SK-N-SH (cell line): ENCODE measurements around the gene PTPRD. TPM values are rescaled to one million over a fixed set of nuclear protein-coding genes. Genes with fewer than 3 reads are reported as not detected.

Experiments used
- CTCF ChIA-PET: fragments of 300-600, 350-600 bp; formaldehyde crosslinking; extraction: SDS; loops from one replicate; lab custom pipeline; 2021; lab: Yijun Ruan, JAX
- POLR2A ChIA-PET: fragments of 350-600 bp; sonication (Branson Sonifier 250); formaldehyde crosslinking; extraction: SDS; loops from one replicate; lab custom pipeline; 2020; ENCODE audit warnings: antibody characterized with exemption, inconsistent platforms; lab: Yijun Ruan, JAX
- DNase-seq: peaks from one replicate; pipeline ENCODE4 v3.0.0; 2012
- H2AFZ ChIP-seq: fragments of 200-600 bp; sonication (generic); 2 replicates; pipeline ENCODE4 v1.8.1; 2016; ENCODE audit warnings: antibody characterized with exemption, mild to moderate bottlenecking, low read depth
- H3F3A ChIP-seq: fragments of 200-600 bp; sonication (generic); replicated peaks from 2 replicates; pipeline ENCODE3; 2016; ENCODE audit warnings: antibody characterized with exemption, mild to moderate bottlenecking; ENCODE audit not compliant: insufficient read depth
- H3K27ac ChIP-seq, 2 experiments: fragments of 200-500 bp in 1 of 2; fragments of 200-600 bp in 1 of 2; sonication (Bioruptor generic) in 1 of 2; sonication (generic), shearing (Covaris generic) in 1 of 2; 2 replicates each; pipeline versions ENCODE4 v1.5.1 to v1.6.1; 2014 to 2016; ENCODE audit warnings: low read depth in 2 of 2, inconsistent platforms in 1 of 2, low read length in 1 of 2, mild to moderate bottlenecking in 1 of 2, mixed read lengths in 1 of 2
- H3K27me3 ChIP-seq: fragments of 200-600 bp; sonication (generic), shearing (Covaris generic); 2 replicates; pipeline ENCODE4 v1.6.1; 2016; ENCODE audit warnings: mixed run types; ENCODE audit not compliant: insufficient read depth
- H3K36me3 ChIP-seq, 2 experiments: fragments of 200-500 bp in 1 of 2; fragments of 200-600 bp in 1 of 2; sonication (Bioruptor generic) in 1 of 2; sonication (generic) in 1 of 2; replicated peaks in 1 of 2; 2 replicates each; pipeline versions ENCODE3 to v1.5.1; 2014 to 2016; ENCODE audit warnings: low read length in 1 of 2, mild to moderate bottlenecking in 1 of 2; ENCODE audit not compliant: insufficient read depth in 2 of 2, control insufficient read depth in 1 of 2
- H3K4me1 ChIP-seq, 2 experiments: fragments of 200-500 bp in 1 of 2; fragments of 200-600 bp in 1 of 2; sonication (Bioruptor generic) in 1 of 2; sonication (generic), shearing (Covaris generic) in 1 of 2; 2 replicates each; pipeline versions ENCODE4 v1.5.1 to v1.6.1; 2014 to 2016; ENCODE audit warnings: low read depth in 1 of 2, low read length in 1 of 2, mixed run types in 1 of 2; ENCODE audit not compliant: insufficient read depth in 2 of 2, control insufficient read depth in 1 of 2
- H3K4me2 ChIP-seq: fragments of 200-600 bp; sonication (generic), shearing (Covaris generic); 2 replicates; pipeline ENCODE4 v1.6.1; 2017; ENCODE audit warnings: mixed run types
- H3K4me3 ChIP-seq, 2 experiments: fragments of 200-500 bp in 1 of 2; fragments of 200-600 bp in 1 of 2; sonication (Bioruptor generic) in 1 of 2; sonication (generic), shearing (Covaris generic) in 1 of 2; 2 replicates each; pipeline versions ENCODE4 v1.5.1 to v1.8.1; 2014 to 2016; ENCODE audit warnings: low read depth in 2 of 2, inconsistent platforms in 1 of 2, low read length in 1 of 2, mild to moderate bottlenecking in 1 of 2, mixed read lengths in 1 of 2, moderate library complexity in 1 of 2
- H3K79me2 ChIP-seq: fragments of 200-600 bp; sonication (generic); 2 replicates; pipeline ENCODE4 v1.8.1; 2017; ENCODE audit warnings: mild to moderate bottlenecking; ENCODE audit not compliant: insufficient read depth
- H3K9ac ChIP-seq: fragments of 200-600 bp; sonication (generic); 2 replicates; pipeline ENCODE4 v1.6.1; 2017; ENCODE audit warnings: mixed run types
- H3K9me2 ChIP-seq: fragments of 200-600 bp; sonication (generic); 2 replicates; pipeline ENCODE4 v1.6.1; 2017; ENCODE audit warnings: mixed run types
- H3K9me3 ChIP-seq: fragments of 200-600 bp; sonication (generic); 2 replicates; pipeline ENCODE4 v1.6.1; 2017; ENCODE audit warnings: mixed run types, mild to moderate bottlenecking, moderate library complexity
- H4K20me1 ChIP-seq: fragments of 200-600 bp; sonication (generic); 2 replicates; pipeline ENCODE4 v1.6.1; 2017; ENCODE audit warnings: mild to moderate bottlenecking, mixed run types; ENCODE audit not compliant: insufficient read depth
- FOSL2 ChIP-seq: IDR thresholded peaks from 2 replicates; pipeline ENCODE4 v1.4.0; 2012; ENCODE audit warnings: low read depth, mild to moderate bottlenecking, moderate library complexity, borderline replicate concordance
- FOXM1 ChIP-seq: IDR thresholded peaks from 2 replicates; pipeline ENCODE4 v1.4.0; 2012; ENCODE audit warnings: low read depth, mild to moderate bottlenecking
- GABPA ChIP-seq: IDR thresholded peaks from 2 replicates; pipeline ENCODE4 v1.4.0; 2012; ENCODE audit warnings: low read depth, mild to moderate bottlenecking
- MEF2A ChIP-seq: IDR thresholded peaks from 2 replicates; pipeline ENCODE4 v1.4.0; 2012; ENCODE audit warnings: low read depth, borderline replicate concordance
- NRF1 ChIP-seq: IDR thresholded peaks from 2 replicates; pipeline ENCODE4 v1.6.1; 2012; ENCODE audit warnings: low read depth, mild to moderate bottlenecking, low read length
- RAD21 ChIP-seq: IDR thresholded peaks from 2 replicates; pipeline ENCODE4 v1.6.1; 2012; ENCODE audit warnings: mild to moderate bottlenecking, low read length
- REST ChIP-seq: IDR thresholded peaks from 2 replicates; pipeline ENCODE4 v1.6.1; 2012; ENCODE audit warnings: mild to moderate bottlenecking, low read depth, low read length, moderate library complexity
- RXRA ChIP-seq: IDR thresholded peaks from 2 replicates; pipeline ENCODE4 v1.4.0; 2012; ENCODE audit warnings: low read depth, mild to moderate bottlenecking, borderline replicate concordance
- TAF1 ChIP-seq: IDR thresholded peaks from 2 replicates; pipeline ENCODE4 v1.6.1; 2012; ENCODE audit warnings: low read depth, mild to moderate bottlenecking, low read length, moderate library complexity, borderline replicate concordance
- TCF12 ChIP-seq: IDR thresholded peaks from 2 replicates; pipeline ENCODE4 v1.4.0; 2012
- TEAD4 ChIP-seq: IDR thresholded peaks from 2 replicates; pipeline ENCODE4 v1.4.0; 2012; ENCODE audit warnings: mild to moderate bottlenecking, borderline replicate concordance; ENCODE audit not compliant: insufficient read depth
- YY1 ChIP-seq: IDR thresholded peaks from 2 replicates; pipeline ENCODE4 v1.4.0; 2012; ENCODE audit warnings: low read depth, mild to moderate bottlenecking
- ZBTB33 ChIP-seq: IDR thresholded peaks from 2 replicates; pipeline ENCODE4 v1.4.0; 2012; ENCODE audit warnings: low read depth, borderline replicate concordance
- WGBS: methylation state at CpG from one replicate; pipeline ENCODE4 v1.1.6; 2017; ENCODE audit warnings: low lambda C conversion rate; 5-methylcytosine and 5-hydroxymethylcytosine counted together
- polyA plus RNA-seq, 3 experiments: library from polyadenylated mRNA; depleted of rRNA; stranded (reverse); fragments of >200 nt; gene quantifications; 2 replicates each; pipeline ENCODE4 v1.2.3, GENCODE V29; 2012
- TF ChIP-seq, protein P1 (sequence below): fragments of 150-350 bp; IDR thresholded peaks from 2 replicates; pipeline ENCODE4 v1.6.1; 2016; ENCODE audit warnings: mild to moderate bottlenecking, low read depth, low read length
- TF ChIP-seq, protein P2 (sequence below): IDR thresholded peaks from 2 replicates; pipeline ENCODE4 v1.4.0; 2012; ENCODE audit warnings: low read depth

PTPRD gene
- polyA plus RNA-seq, 1 of the 3 experiments (the other 2 are of a cell fraction): 0.15 TPM

- H2AFZ ChIP-seq: no peak overlapping the region
- H3K27me3 ChIP-seq: no peaks in the 10 kb centered on the region
- no peak for DNase-seq
- no peaks in the 10 kb centered on the region; a peak in 1 of 4 replicates for H3K4me1 ChIP-seq
- no peak overlapping the region for H3K9ac ChIP-seq
- CTCF ChIA-PET: no interaction called here
- no peaks in the 10 kb centered on the region for H3K9me2 ChIP-seq
- no peak overlapping the region for H3K27ac ChIP-seq
- no peaks in the 10 kb centered on the region for H3K36me3 ChIP-seq
- H4K20me1 ChIP-seq: no peaks in the 10 kb centered on the region
- H3K4me2 ChIP-seq: no peak overlapping the region
- no peak for TF ChIP-seq REST
- TF ChIP-seq, protein P1, sequence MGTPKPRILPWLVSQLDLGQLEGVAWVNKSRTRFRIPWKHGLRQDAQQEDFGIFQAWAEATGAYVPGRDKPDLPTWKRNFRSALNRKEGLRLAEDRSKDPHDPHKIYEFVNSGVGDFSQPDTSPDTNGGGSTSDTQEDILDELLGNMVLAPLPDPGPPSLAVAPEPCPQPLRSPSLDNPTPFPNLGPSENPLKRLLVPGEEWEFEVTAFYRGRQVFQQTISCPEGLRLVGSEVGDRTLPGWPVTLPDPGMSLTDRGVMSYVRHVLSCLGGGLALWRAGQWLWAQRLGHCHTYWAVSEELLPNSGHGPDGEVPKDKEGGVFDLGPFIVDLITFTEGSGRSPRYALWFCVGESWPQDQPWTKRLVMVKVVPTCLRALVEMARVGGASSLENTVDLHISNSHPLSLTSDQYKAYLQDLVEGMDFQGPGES: no peak
- no peak for TF ChIP-seq MEF2A
- no peak for TF ChIP-seq TEAD4
- no peak for TF ChIP-seq YY1
- no peak for TF ChIP-seq RAD21
- TF ChIP-seq GABPA: no peak
- TF ChIP-seq, protein P2, sequence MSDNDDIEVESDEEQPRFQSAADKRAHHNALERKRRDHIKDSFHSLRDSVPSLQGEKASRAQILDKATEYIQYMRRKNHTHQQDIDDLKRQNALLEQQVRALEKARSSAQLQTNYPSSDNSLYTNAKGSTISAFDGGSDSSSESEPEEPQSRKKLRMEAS: no peak
- TF ChIP-seq NRF1: no peak
- TF ChIP-seq RXRA: no peak
- TF ChIP-seq ZBTB33: no peak
- TF ChIP-seq FOXM1: no peak
- no peak for TF ChIP-seq FOSL2
- TF ChIP-seq TAF1: no peak
- TF ChIP-seq TCF12: no peak
- TF ChIP-seq, all 33 proteins: peak for 0
- no peaks in the 10 kb centered on the region for H3K79me2 ChIP-seq
- 48% methylated on average over 4 of the region's 4 CpGs for WGBS
- H3K4me3 ChIP-seq: no peak overlapping the region
- H3K9me3 ChIP-seq: no peaks in the 10 kb centered on the region
- POLR2A ChIA-PET: no interaction called here
- no peaks in the 10 kb centered on the region for H3F3A ChIP-seq
Observed at GRCh38 chr9:8292657-8293056, 2320.1 kb downstream of the PTPRD start.
